ENCODE data around the gene KIF25.
A peak's percentile ranks its signal among the peaks of the same experiment; 100 is the strongest.

Gene KIF25

DNA sequence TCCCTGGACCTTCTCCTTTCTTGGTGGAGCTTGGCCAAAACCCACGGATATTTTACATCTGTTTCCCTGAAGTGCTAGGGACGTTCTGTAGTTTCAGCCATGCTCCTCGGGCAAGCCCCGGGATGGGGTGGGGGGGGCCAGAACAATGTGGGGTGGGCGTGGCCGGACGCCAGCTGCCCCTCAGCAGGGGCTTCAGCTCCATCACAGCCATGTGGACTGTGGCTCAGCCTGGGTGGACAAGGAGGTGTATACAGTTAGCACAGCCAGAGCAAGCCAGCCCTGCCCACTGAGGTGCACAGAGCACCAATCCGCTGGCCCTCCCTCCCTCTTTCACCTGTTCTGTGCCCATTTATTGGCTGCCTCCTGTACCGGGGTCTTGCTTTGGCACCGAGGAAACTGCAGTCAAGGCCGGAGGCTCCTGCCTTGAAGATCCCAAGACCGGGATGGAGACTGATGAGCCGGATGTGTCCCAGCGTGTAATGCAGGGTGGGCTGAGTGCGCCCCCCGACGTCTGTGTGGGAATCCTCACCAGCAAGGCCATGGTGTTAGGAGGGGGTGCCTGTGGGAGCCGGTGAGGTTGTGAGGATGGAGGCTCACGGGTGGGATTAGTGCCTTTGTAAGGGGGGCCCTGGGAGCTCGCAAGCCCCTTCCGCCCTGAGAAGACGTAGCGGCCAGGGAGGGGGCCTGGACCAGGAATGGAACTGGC lies 53.6 kb downstream of the KIF25 start:
- DNase-seq (ENCODE audit: low read depth) = no peak

DNA sequence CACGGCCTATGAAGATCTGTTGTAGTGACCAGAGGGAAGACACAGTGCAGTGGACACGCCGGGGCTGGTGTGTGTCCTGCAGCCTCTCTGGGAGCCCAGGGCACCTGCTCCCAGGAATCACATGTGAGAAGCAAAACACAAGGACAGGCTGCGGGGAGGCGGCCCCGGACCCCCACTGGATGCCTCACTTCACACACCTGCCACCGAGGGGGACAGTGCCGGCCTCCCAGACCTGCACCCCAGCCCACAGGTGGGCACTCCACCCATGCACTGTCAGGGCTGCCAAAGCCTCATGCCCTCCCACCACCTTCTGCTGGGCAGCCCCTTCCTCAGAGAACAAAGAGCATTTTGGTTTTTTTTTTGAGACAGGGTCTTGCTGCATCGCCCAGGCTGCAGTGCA lies 54.2 kb downstream of the KIF25 start:
- DNase-seq (ENCODE audit: low read depth) = no peak

DNA sequence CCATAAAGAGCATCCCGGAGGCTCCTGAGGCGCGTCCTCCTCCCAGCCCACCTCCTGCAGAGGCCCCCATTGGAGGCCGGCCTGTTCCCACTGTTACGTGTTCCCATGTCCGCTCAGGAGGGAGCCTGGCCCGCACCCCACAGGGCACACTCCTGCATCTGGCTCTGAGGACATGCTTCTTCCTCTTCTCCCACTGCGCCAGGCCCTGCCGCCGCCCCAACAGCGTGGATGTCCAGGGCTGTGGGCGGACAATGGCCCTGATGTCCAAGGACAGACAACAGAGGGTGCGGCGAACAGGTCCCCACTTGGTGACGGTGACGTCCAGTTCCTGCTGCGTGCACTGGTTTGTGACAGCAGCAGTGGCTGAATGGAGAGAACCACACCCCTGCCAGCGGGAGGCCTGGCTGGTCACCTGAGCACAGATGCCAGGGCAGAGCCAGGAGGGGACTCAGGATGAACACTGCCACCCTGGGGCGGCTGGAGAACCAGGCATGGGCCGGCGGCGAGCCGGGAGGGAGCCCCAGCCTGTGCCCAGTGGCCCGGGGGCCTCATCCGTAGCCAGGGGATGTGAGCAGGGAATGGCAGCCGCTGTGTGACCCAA lies 54.9 kb downstream of the KIF25 start:
- DNase-seq (ENCODE audit: low read depth) = no peak

DNA sequence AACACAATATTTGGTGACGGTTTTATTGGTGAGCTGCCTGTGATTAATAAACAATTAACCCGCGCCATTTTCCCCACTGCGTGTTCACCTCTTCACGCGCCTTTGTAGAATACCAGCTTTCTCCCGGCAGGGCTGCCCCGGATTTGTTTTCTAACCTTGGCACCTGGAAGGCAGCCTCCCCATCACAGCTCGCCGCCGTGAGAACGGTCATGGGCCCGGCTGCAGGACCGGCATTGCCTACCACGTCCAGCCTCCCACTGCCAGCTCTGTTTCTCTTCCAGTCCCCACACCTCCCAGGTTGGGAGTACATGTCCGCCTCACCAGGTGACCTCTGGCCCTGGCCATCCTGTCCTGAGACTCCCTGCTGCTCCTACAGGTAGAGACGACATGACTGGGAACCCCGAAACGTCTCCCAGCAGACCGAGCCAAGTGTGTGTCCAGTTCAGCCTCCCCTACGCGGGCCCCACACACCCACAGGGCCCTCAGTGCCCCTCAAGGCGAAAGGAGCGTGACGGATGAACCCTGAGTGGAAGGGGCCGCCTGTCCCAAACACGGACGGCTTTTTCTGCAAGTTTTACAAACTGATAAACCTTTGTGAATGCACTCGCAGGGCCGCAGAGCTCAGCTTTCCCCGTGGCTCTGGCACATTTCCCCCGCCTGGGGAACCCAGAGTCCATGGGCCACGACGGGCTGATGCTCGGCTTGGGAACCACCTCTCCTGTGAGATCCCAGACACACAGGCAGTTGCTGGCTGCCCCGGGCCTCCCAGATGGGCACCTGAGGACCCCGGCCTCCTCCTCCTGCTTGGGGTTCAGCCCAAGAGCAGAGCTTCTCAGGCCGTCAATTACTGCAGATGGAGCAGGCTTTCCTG lies 55.9 kb downstream of the KIF25 start:
- DNase-seq (ENCODE audit: low read depth) = no peak

- DNase-seq (ENCODE audit: low read depth) = no peak
These were observed 56.5 kb downstream of the KIF25 start for GRCh38 chr6:168053957-168054471.

DNA sequence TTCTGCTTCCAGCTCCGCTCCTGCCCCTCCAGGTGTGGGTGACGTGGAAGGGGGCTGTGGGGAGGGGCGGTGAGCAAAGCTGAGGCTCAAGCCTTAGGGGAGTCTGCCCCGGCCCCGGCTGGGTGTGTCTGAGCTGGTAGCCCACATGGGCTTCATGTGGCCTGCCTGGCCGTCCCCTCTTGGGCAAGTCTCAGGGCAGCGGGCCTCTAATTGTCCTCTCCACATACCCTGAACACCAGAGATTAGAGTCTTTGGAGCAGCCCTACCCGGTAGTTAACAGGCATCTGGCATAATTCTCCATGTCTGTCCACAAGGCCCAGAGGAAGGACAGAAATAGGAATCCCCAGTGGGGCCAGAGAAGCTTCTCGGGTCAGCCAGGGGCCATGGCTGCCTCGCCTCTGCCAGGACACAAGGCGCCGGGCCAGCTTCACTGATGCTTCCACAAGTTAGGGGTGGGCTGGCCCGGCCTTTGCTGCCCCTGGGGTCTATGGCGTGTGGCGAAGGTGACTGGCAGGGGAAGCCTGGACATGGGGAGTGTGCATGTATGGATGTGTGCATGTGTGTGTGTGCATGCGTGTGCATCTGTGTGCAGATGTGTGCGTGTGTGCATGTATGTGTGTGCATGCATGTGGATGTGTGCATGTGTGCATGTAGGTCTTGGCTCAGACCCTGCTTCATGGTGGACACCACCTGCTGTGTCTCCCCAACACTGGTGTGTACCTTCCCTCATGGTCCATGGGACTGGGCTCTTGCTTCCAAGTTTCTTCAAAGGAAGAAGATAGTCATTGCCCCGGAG lies 57.5 kb downstream of the KIF25 start:
- DNase-seq (ENCODE audit: low read depth) = no peak

- no peak for DNase-seq (ENCODE audit: low read depth)
These were observed 58.4 kb downstream of the KIF25 start for GRCh38 chr6:168055696-168056489.

- DNase-seq (ENCODE audit: low read depth) = no peak
These were observed 59.5 kb downstream of the KIF25 start for GRCh38 chr6:168056892-168057527.

DNA sequence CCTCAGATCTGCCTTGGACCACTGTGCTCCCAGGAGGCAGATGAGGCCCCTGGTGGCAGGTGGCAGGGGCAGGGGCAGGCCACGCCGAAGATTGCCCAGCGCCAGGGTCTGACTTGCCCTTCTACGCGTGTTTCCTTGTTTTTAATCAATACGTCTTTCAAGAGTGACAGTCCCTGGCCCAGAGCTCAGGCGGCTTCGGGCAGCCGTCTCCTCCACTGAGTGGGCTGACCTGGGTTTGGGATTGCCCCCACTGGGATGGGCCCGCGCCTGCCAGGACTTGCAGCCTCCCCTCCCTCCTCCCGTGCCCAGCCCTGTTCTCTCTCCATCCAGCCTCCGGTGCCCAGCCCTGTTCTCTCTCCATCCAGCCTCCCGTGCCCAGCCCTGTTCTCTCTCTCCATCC lies 60.4 kb downstream of the KIF25 start:
- DNase-seq (ENCODE audit: low read depth) = no peak

- no peak for DNase-seq (ENCODE audit: low read depth)
These were observed 61.5 kb downstream of the KIF25 start for GRCh38 chr6:168058691-168059551.

DNA sequence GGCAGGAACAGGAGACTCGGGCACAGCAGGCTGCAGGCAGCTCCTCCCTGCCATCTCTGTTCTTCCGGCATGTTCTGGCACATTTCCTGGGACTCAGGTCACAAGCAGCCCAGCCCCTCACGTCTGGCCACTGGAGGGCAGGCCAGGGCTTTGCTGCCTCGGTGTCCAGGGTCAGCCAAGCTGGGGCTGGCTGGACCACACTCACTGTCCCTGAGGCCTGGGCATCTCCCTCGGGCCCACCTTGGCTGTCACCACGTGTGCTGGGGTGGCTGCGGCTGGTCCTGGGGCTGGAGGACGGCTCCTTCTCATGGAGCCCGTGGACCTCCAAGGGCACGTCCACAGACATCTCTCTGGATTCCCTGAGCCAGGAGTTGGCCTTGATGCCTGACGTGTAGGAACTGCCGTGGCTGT lies 63.1 kb downstream of the KIF25 start:
- peak; percentile 45 for DNase-seq (ENCODE audit: low read depth)

GRCh38 chr6:168061269-168062210 lies 64.1 kb downstream of the KIF25 start:
- DNase-seq (ENCODE audit: low read depth) = no peak

- DNase-seq (ENCODE audit: low read depth) = no peak
These were observed 65.1 kb downstream of the KIF25 start for GRCh38 chr6:168062346-168063289.

GRCh38 chr6:168063431-168063830 lies 66.0 kb downstream of the KIF25 start:
- no peak for DNase-seq (ENCODE audit: low read depth)

DNA sequence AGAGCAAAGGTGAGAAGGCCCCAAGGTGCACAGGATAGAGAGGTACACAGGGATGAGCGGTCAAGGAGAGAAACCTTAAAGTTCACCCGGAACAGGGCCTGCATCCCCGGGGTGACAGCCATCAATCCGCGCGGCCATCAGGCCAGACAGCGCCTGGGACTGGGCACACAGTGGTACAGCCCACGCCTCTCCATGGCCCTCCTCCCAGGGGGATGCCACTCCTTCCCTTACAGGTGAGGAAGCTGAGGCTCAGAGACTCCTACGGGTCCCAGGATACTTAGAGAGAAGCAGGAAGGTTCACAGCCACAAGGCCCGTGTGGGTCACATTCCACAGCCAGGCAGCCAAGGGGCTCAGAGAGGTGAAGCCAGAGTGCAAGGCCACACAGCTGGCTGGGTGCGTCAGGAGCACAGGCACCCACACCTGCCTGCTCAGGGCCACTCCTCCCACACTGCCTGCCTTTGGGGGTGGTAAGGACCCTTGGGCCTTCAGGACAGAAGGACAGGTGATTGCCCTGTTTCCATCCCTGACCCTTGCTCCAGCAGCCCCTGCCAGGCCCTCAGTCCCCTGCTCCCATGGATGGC lies 66.8 kb downstream of the KIF25 start:
- no peak for DNase-seq (ENCODE audit: low read depth)

DNA sequence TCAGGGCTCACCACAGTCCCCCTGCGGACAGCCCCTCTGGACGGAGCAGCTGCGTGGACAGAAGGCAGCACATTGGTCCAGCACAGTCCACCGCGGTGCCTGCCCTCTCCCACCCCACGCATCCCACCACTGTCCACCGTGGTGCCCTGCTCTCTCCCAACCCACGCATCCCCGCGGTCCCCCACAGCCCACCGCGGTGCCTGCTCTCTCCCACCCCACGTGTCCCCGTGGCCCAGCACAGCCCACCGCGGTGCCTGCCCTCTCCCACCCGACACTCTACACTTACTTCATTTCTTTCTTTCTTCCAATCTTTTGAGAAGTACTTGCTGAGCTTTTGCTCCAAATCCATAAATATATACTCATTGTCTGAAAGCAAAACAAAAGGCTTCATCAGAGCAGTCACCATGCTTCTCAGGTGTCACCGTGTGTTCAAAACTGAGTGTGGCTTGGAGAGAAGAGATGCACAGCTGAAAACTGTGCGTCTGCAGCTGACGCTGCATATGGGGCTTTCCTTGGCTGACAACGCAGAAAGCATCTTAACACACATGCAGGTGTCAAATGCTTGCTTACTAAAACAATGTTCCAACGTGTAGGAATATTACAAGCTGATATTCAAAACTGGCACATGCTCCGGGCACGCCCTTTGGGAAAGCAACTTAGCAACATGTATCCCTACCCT lies 69.7 kb downstream of the KIF25 start:
- no peak for DNase-seq (ENCODE audit: low read depth)

All from GM04504 (cell line).